Measurements from ENCODE around the gene CCDC146.
"Not testable (repeated sequence)": the region's sequence is repeated elsewhere in the genome, so short reads cannot be mapped to it uniquely, and the experiment has no call there.

The CCDC146 gene, protein sequence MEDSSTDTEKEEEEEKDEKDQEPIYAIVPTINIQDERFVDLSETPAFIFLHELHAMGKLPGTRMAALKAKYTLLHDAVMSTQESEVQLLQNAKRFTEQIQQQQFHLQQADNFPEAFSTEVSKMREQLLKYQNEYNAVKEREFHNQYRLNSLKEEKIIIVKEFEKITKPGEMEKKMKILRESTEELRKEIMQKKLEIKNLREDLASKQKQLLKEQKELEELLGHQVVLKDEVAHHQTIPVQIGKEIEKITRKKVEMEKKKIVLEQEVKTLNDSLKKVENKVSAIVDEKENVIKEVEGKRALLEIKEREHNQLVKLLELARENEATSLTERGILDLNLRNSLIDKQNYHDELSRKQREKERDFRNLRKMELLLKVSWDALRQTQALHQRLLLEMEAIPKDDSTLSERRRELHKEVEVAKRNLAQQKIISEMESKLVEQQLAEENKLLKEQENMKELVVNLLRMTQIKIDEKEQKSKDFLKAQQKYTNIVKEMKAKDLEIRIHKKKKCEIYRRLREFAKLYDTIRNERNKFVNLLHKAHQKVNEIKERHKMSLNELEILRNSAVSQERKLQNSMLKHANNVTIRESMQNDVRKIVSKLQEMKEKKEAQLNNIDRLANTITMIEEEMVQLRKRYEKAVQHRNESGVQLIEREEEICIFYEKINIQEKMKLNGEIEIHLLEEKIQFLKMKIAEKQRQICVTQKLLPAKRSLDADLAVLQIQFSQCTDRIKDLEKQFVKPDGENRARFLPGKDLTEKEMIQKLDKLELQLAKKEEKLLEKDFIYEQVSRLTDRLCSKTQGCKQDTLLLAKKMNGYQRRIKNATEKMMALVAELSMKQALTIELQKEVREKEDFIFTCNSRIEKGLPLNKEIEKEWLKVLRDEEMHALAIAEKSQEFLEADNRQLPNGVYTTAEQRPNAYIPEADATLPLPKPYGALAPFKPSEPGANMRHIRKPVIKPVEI

GRCh38 chr7:77121860-77122681 lies at the start of gene CCDC146:
TSS of gene CCDC146 (plus strand) at chr7:77122615. CDS start at chr7:77167669, 45,054 bp downstream.
- DNase-seq (ENCODE audit: low read depth): peak; percentile 98

DNA sequence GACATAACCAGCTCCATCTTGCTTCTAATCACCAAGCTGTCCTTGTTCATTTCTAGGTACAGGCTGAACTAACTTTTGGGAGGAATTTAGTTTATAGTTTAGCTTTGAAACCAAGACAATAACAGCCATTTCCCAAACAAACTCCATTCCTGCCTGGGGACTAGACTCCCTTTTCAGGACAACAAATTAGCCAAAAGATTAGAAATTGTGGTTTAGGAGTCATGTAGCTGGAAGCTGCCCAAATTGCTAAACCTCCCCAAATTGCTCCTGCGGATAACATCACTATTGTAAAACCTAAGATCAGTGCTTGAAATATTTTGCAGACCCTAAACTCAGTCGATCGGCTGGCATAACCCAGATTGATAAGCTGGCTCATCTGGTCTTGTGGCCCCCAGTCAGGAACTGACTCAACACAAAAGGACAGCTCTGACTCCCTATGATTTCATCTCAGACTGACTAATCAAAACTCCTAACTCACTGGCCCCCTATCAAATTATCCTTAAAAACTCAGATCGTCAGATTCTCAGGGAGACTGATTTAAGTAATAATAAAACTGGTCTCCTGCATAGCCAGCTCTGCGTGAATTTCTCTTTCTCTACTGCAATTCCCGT lies 47.5 kb upstream of the CCDC146 start:
- peak; percentile 8 for DNase-seq (ENCODE audit: low read depth)

DNA sequence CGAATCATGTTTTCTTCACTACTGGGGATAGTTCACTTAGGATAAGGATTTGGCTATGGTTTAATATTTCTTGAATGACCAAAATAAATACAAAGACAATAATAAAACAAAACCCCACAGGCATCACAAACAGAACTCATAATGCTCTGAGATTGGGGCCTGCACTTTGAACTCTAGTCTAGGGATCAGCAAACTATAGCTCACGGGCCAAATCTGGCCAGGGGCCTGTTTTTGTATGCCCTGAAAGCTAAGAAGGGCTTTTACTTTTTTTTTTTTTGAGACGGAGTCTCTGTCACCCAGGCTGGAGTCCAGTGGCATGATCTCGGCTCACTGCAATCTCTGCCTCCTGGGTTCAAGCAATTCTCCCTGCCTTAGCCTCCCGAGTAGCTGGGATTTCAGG lies 45.4 kb upstream of the CCDC146 start:
- DNase-seq (ENCODE audit: low read depth): not testable (repeated sequence)

DNA sequence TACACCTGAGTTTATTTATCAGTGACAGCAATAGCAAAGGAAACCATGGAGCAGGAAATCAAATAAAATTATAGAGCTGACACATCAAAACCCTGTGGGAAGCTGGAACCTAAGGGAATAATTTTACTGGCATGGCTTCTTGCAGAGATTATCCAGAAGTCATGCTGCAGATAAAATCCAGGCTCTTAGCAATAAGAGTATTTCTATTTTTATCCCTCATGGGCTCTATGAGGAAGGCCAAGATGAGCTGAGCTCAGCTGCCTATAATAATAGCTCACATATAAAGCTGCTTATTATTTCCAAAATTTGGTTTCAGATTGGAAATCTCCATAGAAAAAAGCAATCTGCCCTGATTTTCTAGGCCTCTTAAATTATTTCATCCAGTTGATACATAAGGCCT lies 43.3 kb upstream of the CCDC146 start:
- DNase-seq (ENCODE audit: low read depth): not testable (repeated sequence)

DNA sequence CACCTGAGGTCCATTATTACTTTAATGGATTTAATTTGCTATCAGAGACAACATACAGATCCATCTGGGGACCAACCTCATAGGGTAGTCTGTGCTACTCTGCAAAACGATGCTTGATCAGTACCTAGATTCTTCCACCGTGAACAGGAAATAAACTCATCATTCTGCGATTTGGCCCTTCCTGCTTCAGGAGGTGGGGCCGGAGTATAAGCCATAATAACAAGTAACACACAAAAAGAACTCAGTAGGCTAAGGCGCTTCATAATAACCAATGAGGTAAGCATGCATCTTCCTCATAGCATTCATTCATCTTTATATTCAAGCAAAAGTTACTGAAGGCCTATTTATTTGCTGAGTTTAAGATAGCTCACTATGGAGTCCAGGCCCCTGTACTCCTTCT lies 42.8 kb upstream of the CCDC146 start:
- not testable (repeated sequence) for DNase-seq (ENCODE audit: low read depth)

- not testable (repeated sequence) for DNase-seq (ENCODE audit: low read depth)
Measured at GRCh38 chr7:77080236-77080635, 42.2 kb upstream of the CCDC146 start.

DNA sequence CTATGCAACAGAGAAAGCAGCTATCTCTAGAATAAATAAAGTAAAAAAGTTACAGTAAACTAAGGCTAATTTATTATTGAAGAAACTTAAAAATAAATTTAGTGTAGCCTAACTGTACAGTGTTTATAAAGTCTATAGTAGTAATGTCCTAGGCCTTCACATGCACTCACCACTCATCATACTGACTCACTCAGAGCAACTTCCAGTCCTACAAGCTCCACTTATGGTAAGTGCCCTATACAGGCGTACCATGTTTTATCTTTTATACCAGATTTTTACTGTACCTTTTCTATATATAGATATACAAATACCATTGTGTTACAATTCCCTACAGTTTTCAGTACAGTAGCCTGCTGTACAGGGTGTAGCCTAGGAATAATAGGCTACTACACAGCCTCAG lies 40.2 kb upstream of the CCDC146 start:
- not testable (repeated sequence) for DNase-seq (ENCODE audit: low read depth)

DNA sequence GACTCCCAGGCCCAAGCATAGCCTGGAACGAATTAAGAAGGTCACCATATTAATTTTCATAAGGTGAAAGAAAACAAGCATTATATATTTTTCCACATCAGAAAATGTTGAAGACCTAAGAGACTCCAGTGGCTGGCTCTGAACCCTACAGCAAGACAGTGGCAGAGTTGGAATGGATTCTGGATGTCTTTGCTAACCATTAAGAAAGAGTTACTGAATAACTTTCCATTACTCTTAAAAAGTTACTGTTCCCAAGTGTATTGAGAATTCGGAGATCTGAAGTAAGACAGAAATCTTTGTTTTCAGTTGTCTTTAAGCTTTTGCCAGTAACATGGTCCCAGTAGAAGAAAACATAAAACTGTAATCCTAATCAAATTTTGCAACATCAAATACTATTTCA lies 30.1 kb upstream of the CCDC146 start:
- not testable (repeated sequence) for DNase-seq (ENCODE audit: low read depth)

GRCh38 chr7:77100501-77100900 lies 21.9 kb upstream of the CCDC146 start:
- DNase-seq (ENCODE audit: low read depth): not testable (repeated sequence)

DNA sequence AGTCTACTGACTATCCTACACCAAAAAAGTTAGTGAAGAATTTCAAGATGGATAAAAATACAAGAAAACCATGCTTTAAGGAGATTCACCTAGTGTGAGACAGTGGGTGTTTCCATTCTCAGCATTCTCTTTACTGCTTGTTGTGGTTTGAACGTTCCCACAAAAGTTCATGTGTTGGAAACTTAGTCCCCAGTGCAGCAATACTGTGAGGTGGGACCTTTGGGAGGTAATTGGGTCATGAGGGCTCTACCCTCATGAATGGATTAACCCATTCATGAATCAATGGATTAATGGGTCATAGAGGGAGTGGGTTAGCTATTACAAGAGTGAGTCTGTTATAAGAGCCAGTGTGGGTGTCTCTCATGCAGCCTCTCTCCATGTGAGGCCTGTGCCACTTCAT lies 21.2 kb upstream of the CCDC146 start:
- not testable (repeated sequence) for DNase-seq (ENCODE audit: low read depth)

DNA sequence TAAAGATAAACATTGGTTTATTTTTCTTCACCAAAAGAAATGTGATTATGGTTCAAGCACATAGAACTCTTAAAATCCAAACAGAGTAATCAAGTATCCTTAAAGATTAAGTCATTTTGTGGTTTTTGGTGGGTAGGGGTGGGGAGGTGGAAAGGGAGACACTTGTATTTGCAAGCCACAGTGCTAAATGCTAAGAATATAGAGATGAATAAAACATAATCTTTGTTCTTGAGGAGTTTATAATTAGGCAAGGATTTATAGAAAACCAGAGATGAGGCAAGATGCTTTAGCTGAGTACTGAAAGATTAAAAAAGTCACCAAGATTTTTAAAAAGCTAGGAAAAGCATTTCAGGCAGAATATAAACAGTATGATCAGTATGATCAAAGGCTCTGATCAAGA lies 19.7 kb upstream of the CCDC146 start:
- not testable (repeated sequence) for DNase-seq (ENCODE audit: low read depth)

DNA sequence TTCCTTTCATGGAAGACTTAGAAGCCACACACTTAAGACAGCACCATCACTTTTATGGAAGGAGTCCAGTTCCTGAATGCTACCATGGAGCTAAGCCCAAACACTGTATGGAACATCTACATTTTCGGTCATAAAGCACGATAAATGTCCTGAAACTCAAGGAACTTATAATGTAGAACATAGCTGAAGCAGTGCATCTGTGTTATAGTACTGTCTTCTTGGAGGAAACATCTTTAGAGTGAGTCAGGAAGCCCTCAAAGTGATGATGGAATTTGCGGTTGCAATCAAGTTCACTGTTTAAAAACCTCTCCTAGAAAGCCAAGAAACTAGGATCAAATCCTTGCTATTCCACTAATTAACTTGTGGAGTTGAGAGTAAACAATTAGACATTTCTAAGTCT lies 16.5 kb upstream of the CCDC146 start:
- DNase-seq (ENCODE audit: low read depth): peak; percentile 5

- not testable (repeated sequence) for DNase-seq (ENCODE audit: low read depth)
Measured at GRCh38 chr7:77107659-77108058, 14.8 kb upstream of the CCDC146 start.

DNA sequence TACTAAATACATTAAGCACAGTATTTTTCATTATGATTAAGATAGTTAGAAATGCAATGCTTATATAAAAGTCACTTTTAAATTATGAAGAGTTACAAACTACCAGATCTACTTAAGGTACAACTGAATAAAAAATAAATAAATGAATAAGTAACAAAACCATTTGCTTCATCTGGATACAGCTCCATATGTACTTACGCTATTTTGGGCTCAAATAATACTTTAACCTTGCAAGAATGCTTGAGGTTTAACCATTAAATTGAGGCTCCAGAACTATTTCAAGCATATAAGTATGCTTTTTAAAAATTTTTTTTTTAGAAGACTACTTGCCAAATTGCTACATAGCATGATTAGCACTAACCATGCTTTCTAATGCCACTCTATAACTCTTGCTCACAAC lies 14.1 kb upstream of the CCDC146 start:
- not testable (repeated sequence) for DNase-seq (ENCODE audit: low read depth)

GRCh38 chr7:77112719-77113306 lies 9.6 kb upstream of the CCDC146 start:
- not testable (repeated sequence) for DNase-seq (ENCODE audit: low read depth)

GRCh38 chr7:77125486-77125885 lies 3.1 kb downstream of the CCDC146 start:
- DNase-seq (ENCODE audit: low read depth): not testable (repeated sequence)

DNA sequence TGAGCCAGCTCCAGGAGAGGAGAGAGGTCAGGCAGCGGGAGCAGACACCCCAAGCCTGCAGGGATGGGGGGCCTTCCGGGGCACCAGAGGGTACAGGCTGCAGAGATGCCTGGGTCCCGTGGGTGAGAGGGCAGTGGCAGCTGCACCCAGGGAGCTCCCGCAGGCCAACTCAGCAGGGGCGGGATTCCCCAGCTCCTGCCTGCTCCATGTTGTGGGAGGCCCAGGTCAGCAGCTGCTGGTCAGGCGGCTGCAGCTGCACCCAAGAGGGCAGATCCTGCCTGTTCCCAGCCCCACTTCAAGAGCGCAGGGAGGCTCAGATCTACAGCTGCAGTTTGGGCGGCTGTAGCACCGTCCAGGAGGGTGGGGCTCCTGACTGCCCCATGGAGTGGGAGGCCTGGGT lies 4.6 kb downstream of the CCDC146 start:
- DNase-seq (ENCODE audit: low read depth): not testable (repeated sequence)

GRCh38 chr7:77128582-77129410 lies 6.4 kb downstream of the CCDC146 start:
- DNase-seq (ENCODE audit: low read depth): not testable (repeated sequence)

DNA sequence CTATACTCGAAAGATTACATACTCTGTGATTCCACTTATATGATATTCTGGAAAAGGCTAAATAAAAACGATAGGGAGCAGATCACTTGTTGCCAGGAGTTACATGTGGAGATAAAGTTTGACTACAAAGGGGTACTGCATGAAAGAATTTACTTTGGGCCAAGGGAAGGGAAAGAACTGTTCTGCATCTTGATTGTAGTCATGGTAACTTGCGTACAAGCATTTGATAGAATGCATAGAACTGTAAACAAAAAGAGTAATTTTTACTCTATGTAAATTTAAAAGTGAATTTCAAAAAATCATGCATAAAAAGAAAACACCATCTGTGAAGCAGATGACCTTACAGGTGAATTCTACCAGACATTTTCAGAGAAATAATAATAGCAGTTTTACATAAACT lies 9.4 kb downstream of the CCDC146 start:
- not testable (repeated sequence) for DNase-seq (ENCODE audit: low read depth)

DNA sequence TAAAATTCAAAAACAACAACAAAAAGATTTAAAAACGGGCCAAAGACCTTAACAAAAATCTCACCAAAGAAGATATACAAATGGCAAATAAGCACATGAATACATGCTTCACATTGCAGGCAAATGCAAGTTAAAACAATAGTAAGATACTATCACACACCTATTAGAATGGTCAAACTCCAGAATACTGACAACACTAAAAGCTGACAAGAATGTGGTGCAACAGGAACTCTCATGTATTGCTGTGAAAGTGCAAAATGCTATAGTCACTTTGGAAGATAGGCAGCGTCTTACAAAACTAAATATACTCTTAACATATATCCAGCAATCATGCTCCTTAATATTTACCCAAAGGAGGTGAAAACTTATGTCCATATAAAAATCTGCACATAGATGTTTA lies 16.3 kb downstream of the CCDC146 start:
- not testable (repeated sequence) for DNase-seq (ENCODE audit: low read depth)

Data from fibroblast of gingiva (primary cell).